D721Med (cell line): ENCODE data around the gene DIO1.

Experiments used
- DNase-seq: peaks from one replicate; pipeline ENCODE4 v3.0.0; 2011; ENCODE audit warnings: low spot score; ENCODE audit not compliant: insufficient read length
- FAIRE-seq: peaks from 2 replicates; lab custom pipeline; 2011; peaks lifted over from hg19 to GRCh38; lab: Jason Lieb, UNC
- CTCF ChIP-seq: IDR thresholded peaks from 2 replicates; pipeline ENCODE4 v1.5.1; 2012; ENCODE audit warnings: mild to moderate bottlenecking, control low read depth; ENCODE audit not compliant: insufficient read depth; ENCODE audit errors: missing control alignments

DIO1 gene

DNA sequence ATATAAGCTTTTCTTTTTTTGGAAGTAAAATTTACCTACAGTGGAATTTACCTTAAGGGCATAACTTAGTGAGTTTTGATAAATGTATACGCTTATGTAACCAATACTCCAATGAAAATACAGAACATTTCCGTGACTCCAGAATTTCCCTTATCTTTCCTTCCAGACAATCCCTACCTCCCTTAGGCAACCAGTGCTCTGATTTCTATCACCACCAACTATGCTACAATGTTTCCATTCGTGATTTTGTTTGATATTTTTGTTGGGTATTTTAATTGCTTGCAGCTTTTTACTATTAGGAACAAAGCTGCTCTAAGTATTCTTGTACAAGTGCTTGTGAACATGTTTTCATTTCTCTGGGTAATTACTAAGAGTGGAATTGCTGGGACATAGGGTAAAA lies 36.9 kb downstream of the DIO1 start:
- no peak for FAIRE-seq
- TF ChIP-seq CTCF: no peak
- DNase-seq: no peak

DNA sequence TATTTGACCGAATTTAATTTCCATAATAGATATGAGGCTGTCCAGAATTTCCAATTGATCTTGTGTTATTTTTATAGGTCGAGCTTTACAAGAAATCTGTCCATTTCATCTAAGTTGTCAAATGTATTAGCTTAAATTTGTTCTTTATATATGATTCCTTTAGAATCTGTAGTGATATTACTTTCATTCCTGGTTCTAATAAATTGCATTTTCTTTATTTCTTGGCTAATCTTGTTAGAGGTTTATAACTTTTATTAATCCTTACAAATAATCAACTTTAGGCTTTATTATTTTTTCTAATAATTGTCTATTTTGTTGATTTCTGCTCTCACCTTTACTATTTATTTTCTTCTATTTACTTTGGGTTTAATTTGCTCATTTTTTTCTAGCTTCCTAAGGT lies 37.5 kb downstream of the DIO1 start:
- FAIRE-seq (no peak), DNase-seq (no peak)
- no peak for TF ChIP-seq CTCF

GRCh38 chr1:53934170-53934765 lies 40.3 kb downstream of the DIO1 start:
- DNase-seq (no peak), FAIRE-seq (no peak)
- TF ChIP-seq CTCF: no peak

- no peak for DNase-seq
- TF ChIP-seq CTCF: no peak
- FAIRE-seq: no peak
Observed at GRCh38 chr1:53936430-53936829, 42.4 kb downstream of the DIO1 start.

DNA sequence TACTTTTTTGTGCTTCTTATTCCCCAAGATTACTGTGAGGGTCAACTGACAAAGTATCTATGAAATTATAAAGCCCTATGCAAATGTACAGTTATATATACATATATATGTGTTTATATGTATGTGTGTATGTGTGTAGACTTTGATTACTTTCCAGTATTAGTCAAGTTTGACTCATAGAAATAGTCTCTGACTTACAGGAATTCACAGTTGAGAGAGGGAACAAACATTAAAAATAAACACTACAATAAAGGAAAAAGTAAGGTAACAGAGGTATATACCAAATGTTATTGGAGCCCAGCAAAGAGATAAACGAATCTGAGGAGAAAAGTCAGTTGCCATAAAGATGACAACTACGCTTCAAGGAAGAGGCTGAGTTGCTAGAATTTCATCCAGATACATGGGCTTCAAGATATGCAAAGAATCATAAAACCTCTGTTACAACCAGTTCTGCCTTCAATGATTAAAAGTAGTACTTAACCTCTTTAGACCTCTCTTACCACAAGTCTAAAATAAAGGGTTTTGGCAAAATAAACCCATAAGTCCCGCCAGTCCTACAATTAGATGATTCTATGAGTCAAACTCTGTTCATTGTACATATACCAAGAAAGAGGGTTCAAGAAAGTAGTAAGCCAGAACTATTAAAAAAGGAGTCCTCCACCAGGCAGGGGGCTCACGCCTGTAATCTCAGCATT lies 44.3 kb downstream of the DIO1 start:
- FAIRE-seq (no peak), DNase-seq (no peak)
- TF ChIP-seq CTCF: no peak

- TF ChIP-seq CTCF: no peak
- FAIRE-seq (no peak), DNase-seq (no peak)
Observed at GRCh38 chr1:53942127-53942957, 48.4 kb downstream of the DIO1 start.
